HEK293 (cell line): ENCODE measurements around the gene BORCS6.
A peak's percentile ranks its signal among the peaks of the same experiment; 100 is the strongest.

Experiments
- GLI2 ChIP-seq: fragments of 450-650 bp; formaldehyde crosslinking; IDR thresholded peaks from 2 replicates; pipeline ENCODE4; 2017; ENCODE audit warnings: missing biosample characterization, missing genetic modification characterization, low read depth, borderline replicate concordance
- KLF10 ChIP-seq: fragments of 450-650 bp; IDR thresholded peaks from 2 replicates; pipeline ENCODE4 v1.5.1; 2018; ENCODE audit warnings: missing biosample characterization, mild to moderate bottlenecking, missing genetic modification characterization
- KLF16 ChIP-seq: fragments of 450-650 bp; formaldehyde crosslinking; IDR thresholded peaks from 2 replicates; pipeline ENCODE4 v1.5.1; 2017; ENCODE audit warnings: missing biosample characterization, missing genetic modification characterization
- PRDM6 ChIP-seq: fragments of 450-650 bp; formaldehyde crosslinking; IDR thresholded peaks from 2 replicates; pipeline ENCODE4 v1.5.1; 2017; ENCODE audit warnings: missing biosample characterization, missing genetic modification characterization
- TRIM28 ChIP-seq: IDR thresholded peaks from 2 replicates; pipeline ENCODE4 v1.6.1; 2011; ENCODE audit warnings: low read length, control low read depth, borderline replicate concordance
- ZBTB44 ChIP-seq: fragments of 450-650 bp; IDR thresholded peaks from 2 replicates; pipeline ENCODE4 v1.5.1; 2018; ENCODE audit warnings: missing biosample characterization, mild to moderate bottlenecking, missing genetic modification characterization
- ZEB2 ChIP-seq: fragments of 450-650 bp; formaldehyde crosslinking; IDR thresholded peaks from 2 replicates; pipeline ENCODE4 v1.5.1; 2016; ENCODE audit warnings: missing biosample characterization, missing genetic modification characterization
- ZNF184 ChIP-seq: fragments of 450-650 bp; IDR thresholded peaks from 2 replicates; pipeline ENCODE4 v1.5.1; 2018; ENCODE audit warnings: missing biosample characterization, mild to moderate bottlenecking, missing genetic modification characterization
- ZNF23 ChIP-seq: fragments of 450-650 bp; formaldehyde crosslinking; IDR thresholded peaks from 2 replicates; pipeline ENCODE4 v1.5.1; 2016; ENCODE audit warnings: missing biosample characterization, missing genetic modification characterization, borderline replicate concordance
- ZNF302 ChIP-seq: fragments of 450-650 bp; formaldehyde crosslinking; IDR thresholded peaks from 2 replicates; pipeline ENCODE4 v1.5.1; 2016; ENCODE audit warnings: missing biosample characterization, missing genetic modification characterization, low read depth
- ZNF324 ChIP-seq: fragments of 450-650 bp; formaldehyde crosslinking; IDR thresholded peaks from 2 replicates; pipeline ENCODE4 v1.5.1; 2016; ENCODE audit warnings: missing biosample characterization, missing genetic modification characterization
- ZNF561 ChIP-seq: fragments of 450-650 bp; IDR thresholded peaks from 2 replicates; pipeline ENCODE4 v1.5.1; 2018; ENCODE audit warnings: missing biosample characterization, missing genetic modification characterization, borderline replicate concordance
- ZNF626 ChIP-seq: fragments of 450-650 bp; sonication (Bioruptor Pico); formaldehyde crosslinking; IDR thresholded peaks from 2 replicates; pipeline ENCODE4 v1.5.1; 2018; ENCODE audit warnings: missing biosample characterization, missing genetic modification characterization, inconsistent platforms
- ZNF660 ChIP-seq: fragments of 450-650 bp; IDR thresholded peaks from 2 replicates; pipeline ENCODE4 v1.5.1; 2018; ENCODE audit warnings: missing biosample characterization, mild to moderate bottlenecking, missing genetic modification characterization
- ZSCAN23 ChIP-seq: fragments of 450-650 bp; formaldehyde crosslinking; IDR thresholded peaks from 2 replicates; pipeline ENCODE4 v1.5.1; 2016; ENCODE audit warnings: missing biosample characterization, missing genetic modification characterization
- TF ChIP-seq, protein P1 (sequence below): fragments of 450-650 bp; formaldehyde crosslinking; conservative IDR thresholded peaks from 2 replicates; pipeline ENCODE4 v1.5.1; 2016; ENCODE audit warnings: low read depth, missing biosample characterization, missing genetic modification characterization
- TF ChIP-seq, protein P2 (sequence below): fragments of 450-650 bp; formaldehyde crosslinking; IDR thresholded peaks from 2 replicates; pipeline ENCODE4 v1.5.1; 2016; ENCODE audit warnings: missing biosample characterization, missing genetic modification characterization
- TF ChIP-seq, protein P3 (sequence below): fragments of 450-650 bp; formaldehyde crosslinking; IDR thresholded peaks from 2 replicates; pipeline ENCODE4 v1.5.1; 2016; ENCODE audit warnings: missing biosample characterization, missing genetic modification characterization

Gene BORCS6

GRCh38 chr17:8225813-8226535, 36.0 kb upstream of the BORCS6 start (continued):
- TF ChIP-seq, protein P1, sequence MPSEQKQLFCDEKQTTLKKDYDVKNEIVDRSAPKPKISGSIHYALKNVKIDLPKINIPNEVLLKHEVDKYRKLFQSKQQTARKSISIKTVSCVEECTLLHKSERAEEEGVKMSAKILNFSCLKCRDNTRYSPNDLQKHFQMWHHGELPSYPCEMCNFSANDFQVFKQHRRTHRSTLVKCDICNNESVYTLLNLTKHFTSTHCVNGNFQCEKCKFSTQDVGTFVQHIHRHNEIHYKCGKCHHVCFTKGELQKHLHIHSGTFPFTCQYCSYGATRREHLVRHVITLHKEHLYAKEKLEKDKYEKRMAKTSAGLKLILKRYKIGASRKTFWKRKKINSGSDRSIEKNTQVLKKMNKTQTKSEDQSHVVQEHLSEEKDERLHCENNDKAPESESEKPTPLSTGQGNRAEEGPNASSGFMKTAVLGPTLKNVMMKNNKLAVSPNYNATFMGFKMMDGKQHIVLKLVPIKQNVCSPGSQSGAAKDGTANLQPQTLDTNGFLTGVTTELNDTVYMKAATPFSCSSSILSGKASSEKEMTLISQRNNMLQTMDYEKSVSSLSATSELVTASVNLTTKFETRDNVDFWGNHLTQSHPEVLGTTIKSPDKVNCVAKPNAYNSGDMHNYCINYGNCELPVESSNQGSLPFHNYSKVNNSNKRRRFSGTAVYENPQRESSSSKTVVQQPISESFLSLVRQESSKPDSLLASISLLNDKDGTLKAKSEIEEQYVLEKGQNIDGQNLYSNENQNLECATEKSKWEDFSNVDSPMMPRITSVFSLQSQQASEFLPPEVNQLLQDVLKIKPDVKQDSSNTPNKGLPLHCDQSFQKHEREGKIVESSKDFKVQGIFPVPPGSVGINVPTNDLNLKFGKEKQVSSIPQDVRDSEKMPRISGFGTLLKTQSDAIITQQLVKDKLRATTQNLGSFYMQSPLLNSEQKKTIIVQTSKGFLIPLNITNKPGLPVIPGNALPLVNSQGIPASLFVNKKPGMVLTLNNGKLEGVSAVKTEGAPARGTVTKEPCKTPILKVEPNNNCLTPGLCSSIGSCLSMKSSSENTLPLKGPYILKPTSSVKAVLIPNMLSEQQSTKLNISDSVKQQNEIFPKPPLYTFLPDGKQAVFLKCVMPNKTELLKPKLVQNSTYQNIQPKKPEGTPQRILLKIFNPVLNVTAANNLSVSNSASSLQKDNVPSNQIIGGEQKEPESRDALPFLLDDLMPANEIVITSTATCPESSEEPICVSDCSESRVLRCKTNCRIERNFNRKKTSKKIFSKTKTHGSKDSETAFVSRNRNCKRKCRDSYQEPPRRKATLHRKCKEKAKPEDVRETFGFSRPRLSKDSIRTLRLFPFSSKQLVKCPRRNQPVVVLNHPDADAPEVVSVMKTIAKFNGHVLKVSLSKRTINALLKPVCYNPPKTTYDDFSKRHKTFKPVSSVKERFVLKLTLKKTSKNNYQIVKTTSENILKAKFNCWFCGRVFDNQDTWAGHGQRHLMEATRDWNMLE (tag by site-specific recombination) = no peak
- TF ChIP-seq ZNF660 (tag by site-specific recombination) = peak; percentile 79
- TF ChIP-seq TRIM28 = peak; percentile 36; the same call in 1 of the 2 replicates
- 0 out of 2 replicates have a peak, but pooled peaks have one; percentile 28 for TF ChIP-seq ZNF324
- 0 out of 2 replicates have a peak, but pooled peaks have one; percentile 33 for TF ChIP-seq ZNF184 (tag by site-specific recombination)
- TF ChIP-seq, protein P2, sequence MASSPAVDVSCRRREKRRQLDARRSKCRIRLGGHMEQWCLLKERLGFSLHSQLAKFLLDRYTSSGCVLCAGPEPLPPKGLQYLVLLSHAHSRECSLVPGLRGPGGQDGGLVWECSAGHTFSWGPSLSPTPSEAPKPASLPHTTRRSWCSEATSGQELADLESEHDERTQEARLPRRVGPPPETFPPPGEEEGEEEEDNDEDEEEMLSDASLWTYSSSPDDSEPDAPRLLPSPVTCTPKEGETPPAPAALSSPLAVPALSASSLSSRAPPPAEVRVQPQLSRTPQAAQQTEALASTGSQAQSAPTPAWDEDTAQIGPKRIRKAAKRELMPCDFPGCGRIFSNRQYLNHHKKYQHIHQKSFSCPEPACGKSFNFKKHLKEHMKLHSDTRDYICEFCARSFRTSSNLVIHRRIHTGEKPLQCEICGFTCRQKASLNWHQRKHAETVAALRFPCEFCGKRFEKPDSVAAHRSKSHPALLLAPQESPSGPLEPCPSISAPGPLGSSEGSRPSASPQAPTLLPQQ (tag by site-specific recombination) = 0 out of 2 replicates have a peak, but pooled peaks have one; percentile 38
- TF ChIP-seq ZNF302 (tag by site-specific recombination) = no peak
- TF ChIP-seq ZNF561 (tag by site-specific recombination) = peak; percentile 76; the same call in 1 of the 2 replicates
- TF ChIP-seq KLF10 (tag by site-specific recombination) = peak; percentile 65
- TF ChIP-seq ZNF23 = no peak
- TF ChIP-seq ZBTB44 (tag by site-specific recombination) = 0 out of 2 replicates have a peak, but pooled peaks have one; percentile 37
- TF ChIP-seq KLF16 (tag by site-specific recombination) = peak; percentile 52; the same call in 1 of the 2 replicates
- no peak; the same call in 1 of the 2 replicates for TF ChIP-seq ZEB2 (tag by site-specific recombination)
- TF ChIP-seq ZNF626 (tag by site-specific recombination) = 0 out of 2 replicates have a peak, but pooled peaks have one; percentile 17
- TF ChIP-seq GLI2 (tag by site-specific recombination) = 0 out of 2 replicates have a peak, but pooled peaks have one; percentile 2
- 0 out of 2 replicates have a peak, but pooled peaks have one; percentile 4 for TF ChIP-seq PRDM6 (tag by site-specific recombination)
- peak; percentile 31; the same call in 1 of the 2 replicates for TF ChIP-seq ZSCAN23
- TF ChIP-seq, protein P3, sequence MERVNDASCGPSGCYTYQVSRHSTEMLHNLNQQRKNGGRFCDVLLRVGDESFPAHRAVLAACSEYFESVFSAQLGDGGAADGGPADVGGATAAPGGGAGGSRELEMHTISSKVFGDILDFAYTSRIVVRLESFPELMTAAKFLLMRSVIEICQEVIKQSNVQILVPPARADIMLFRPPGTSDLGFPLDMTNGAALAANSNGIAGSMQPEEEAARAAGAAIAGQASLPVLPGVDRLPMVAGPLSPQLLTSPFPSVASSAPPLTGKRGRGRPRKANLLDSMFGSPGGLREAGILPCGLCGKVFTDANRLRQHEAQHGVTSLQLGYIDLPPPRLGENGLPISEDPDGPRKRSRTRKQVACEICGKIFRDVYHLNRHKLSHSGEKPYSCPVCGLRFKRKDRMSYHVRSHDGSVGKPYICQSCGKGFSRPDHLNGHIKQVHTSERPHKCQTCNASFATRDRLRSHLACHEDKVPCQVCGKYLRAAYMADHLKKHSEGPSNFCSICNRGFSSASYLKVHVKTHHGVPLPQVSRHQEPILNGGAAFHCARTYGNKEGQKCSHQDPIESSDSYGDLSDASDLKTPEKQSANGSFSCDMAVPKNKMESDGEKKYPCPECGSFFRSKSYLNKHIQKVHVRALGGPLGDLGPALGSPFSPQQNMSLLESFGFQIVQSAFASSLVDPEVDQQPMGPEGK (tag by site-specific recombination) = peak; percentile 28; the same call in 1 of the 2 replicates
